Keratinocyte (primary cell): ENCODE measurements around the gene RAPGEF3. TPM values are rescaled to one million over a fixed set of nuclear protein-coding genes. Genes with fewer than 3 reads are reported as not detected.

Source experiments
- DNase-seq: peaks from one replicate; pipeline ENCODE4 v3.0.0-alpha.2; 2011; ENCODE audit warnings: low read depth, missing footprints, low spot score
- FAIRE-seq: peaks from 2 replicates; lab custom pipeline; 2011; peaks lifted over from hg19 to GRCh38; lab: Jason Lieb, UNC
- H2AFZ ChIP-seq: 2 replicates; pipeline ENCODE4 v1.6.0; 2012; ENCODE audit warnings: low read length, control low read depth, inconsistent platforms; ENCODE audit not compliant: control insufficient read depth
- H3K27ac ChIP-seq: 2 replicates; pipeline ENCODE4 v1.5.1; 2011; ENCODE audit warnings: low read length; ENCODE audit not compliant: control insufficient read depth, insufficient read depth
- H3K27me3 ChIP-seq: 3 replicates; pipeline ENCODE4 v1.6.0; 2011; ENCODE audit warnings: low read length; ENCODE audit not compliant: control insufficient read depth, insufficient read depth; ENCODE audit errors: extremely low read depth
- H3K36me3 ChIP-seq, 2 experiments: 2 replicates in 1 of 2; 3 replicates in 1 of 2; pipeline ENCODE4 v1.5.1; 2011; ENCODE audit warnings: low read length in 2 of 2, mild to moderate bottlenecking in 1 of 2; ENCODE audit not compliant: control insufficient read depth in 2 of 2, insufficient read depth in 2 of 2; ENCODE audit errors: extremely low read depth in 1 of 2
- H3K4me1 ChIP-seq: 3 replicates; pipeline ENCODE4 v1.5.1; 2011; ENCODE audit warnings: low read length; ENCODE audit not compliant: control insufficient read depth, insufficient read depth; ENCODE audit errors: extremely low read depth
- H3K4me2 ChIP-seq: 3 replicates; pipeline ENCODE4 v1.6.0; 2011; ENCODE audit warnings: low read depth, low read length; ENCODE audit not compliant: control insufficient read depth, insufficient read depth; ENCODE audit errors: extremely low read depth
- H3K4me3 ChIP-seq, 3 experiments: fragments of 200-600 bp in 1 of 3; sonication (generic) in 1 of 3; 2 replicates in 2 of 3; 3 replicates in 1 of 3; pipeline ENCODE4 v1.5.1; 2011 to 2016; ENCODE audit warnings: low read length in 3 of 3, mild to moderate bottlenecking in 3 of 3, control low read depth in 2 of 3, inconsistent platforms in 1 of 3, low read depth in 1 of 3, mixed read lengths in 1 of 3, mixed run types in 1 of 3, moderate library complexity in 1 of 3; ENCODE audit not compliant: control insufficient read depth in 2 of 3, insufficient read depth in 2 of 3; ENCODE audit errors: extremely low read depth in 1 of 3
- H3K79me2 ChIP-seq: 2 replicates; pipeline ENCODE4 v1.6.0; 2012; ENCODE audit warnings: low read length; ENCODE audit not compliant: control insufficient read depth, insufficient read depth
- H3K9ac ChIP-seq: 3 replicates; pipeline ENCODE4 v1.6.0; 2011; ENCODE audit warnings: low read length; ENCODE audit not compliant: control insufficient read depth, insufficient read depth; ENCODE audit errors: extremely low read depth
- H3K9me1 ChIP-seq: 3 replicates; pipeline ENCODE4 v1.6.0; 2011; ENCODE audit warnings: low read length; ENCODE audit not compliant: control insufficient read depth, insufficient read depth; ENCODE audit errors: extremely low read depth
- H3K9me3 ChIP-seq: 2 replicates; pipeline ENCODE4 v1.5.1; 2012; ENCODE audit warnings: low read depth, low read length; ENCODE audit not compliant: control insufficient read depth
- H4K20me1 ChIP-seq: 3 replicates; pipeline ENCODE4 v1.6.0; 2011; ENCODE audit warnings: low read length; ENCODE audit not compliant: control insufficient read depth, insufficient read depth; ENCODE audit errors: extremely low read depth
- CTCF ChIP-seq, 3 experiments: IDR thresholded peaks in 1 of 3; conservative IDR thresholded peaks in 1 of 3; optimal IDR thresholded peaks in 1 of 3; 2 replicates in 2 of 3; 3 replicates in 1 of 3; pipeline versions ENCODE3 to v1.5.1; 2011; ENCODE audit warnings: low read length in 3 of 3, mild to moderate bottlenecking in 3 of 3, moderate library complexity in 2 of 3, control low read depth in 1 of 3, inconsistent platforms in 1 of 3; ENCODE audit not compliant: insufficient read depth in 2 of 3; ENCODE audit errors: extremely low read depth in 1 of 3
- EZH2 ChIP-seq: IDR thresholded peaks from one replicate; pipeline ENCODE4 v1.6.1; 2012; ENCODE audit warnings: inconsistent platforms, mild to moderate bottlenecking, low read length, moderate library complexity
- dilution Hi-C: fragments of 300-500 bp; cut with MboI; formaldehyde crosslinking; loops from one replicate; pipeline ENCODE4 v1.7.0; 2020; ENCODE audit warnings: low sequenced_read_pairs; ENCODE audit not compliant: extremely low pct_ligation_motif_present
- polyA plus RNA-seq, 5 experiments: library from polyadenylated mRNA; depleted of rRNA in 3 of 5; stranded (reverse) in 3 of 5; stranded (forward) in 1 of 5; unstranded in 1 of 5; fragments of >200 nt; gene quantifications; 1 replicate in 1 of 5; 2 replicates in 3 of 5; 3 replicates in 1 of 5; pipeline versions ENCODE4 v1.2.1 to v1.2.3, GENCODE V29; 2011 to 2012; ENCODE audit warnings: missing spikeins in 2 of 5, low read depth in 1 of 5, low replicate concordance in 1 of 5

The RAPGEF3 gene
- polyA plus RNA-seq, 1 donor (not counting 4 experiments of a cell fraction or from before 2014, with no cell fraction given): 5.1 TPM

- Histone ChIP-seq H3K9me1 (no peaks in the 10 kb centered on the region), H3K4me2 (no peak overlapping the region), H3K36me3 (peaks cover 8 to 23% of the 10 kb centered on the region in 2 experiments), H3K9ac (no peak overlapping the region), H2AFZ (no peak overlapping the region), H3K27me3 (no peaks in the 10 kb centered on the region), H4K20me1 (no peaks in the 10 kb centered on the region), H3K79me2 (no peaks in the 10 kb centered on the region), H3K4me3 (no peak overlapping the region), H3K9me3 (no peaks in the 10 kb centered on the region), H3K27ac (no peak overlapping the region), H3K4me1 (peaks cover 21% of the 10 kb centered on the region)
- dilution Hi-C loops: no loop called here
- no peak for DNase-seq
- TF ChIP-seq EZH2 (no peak), CTCF (optimal IDR thresholded peaks at IDR 0.05 in 1 of 3, IDR thresholded peaks at IDR 0.05 in 1 of 3, conservative IDR thresholded peaks at IDR 0.05 in 1 of 3; ENCODE audit: extremely low read depth in 1 of 3, insufficient read depth in 2 of 3, low read length in 3 of 3) (no peak)
- no peak for FAIRE-seq
Measured at GRCh38 chr12:47745485-47746041, 13.1 kb downstream of the RAPGEF3 start.

GRCh38 chr12:47744778-47745436 is 13.8 kb downstream of the RAPGEF3 start:
- H3K79me2 ChIP-seq: no peaks in the 10 kb centered on the region
- H3K36me3 ChIP-seq: peaks cover 6 to 22% of the 10 kb centered on the region in 2 experiments
- FAIRE-seq: no peak
- peaks cover 21% of the 10 kb centered on the region for H3K4me1 ChIP-seq
- no peak overlapping the region for H3K4me3 ChIP-seq
- no peaks in the 10 kb centered on the region for H3K27me3 ChIP-seq
- H3K9me1 ChIP-seq: no peaks in the 10 kb centered on the region
- no peaks in the 10 kb centered on the region for H4K20me1 ChIP-seq
- H3K9ac ChIP-seq: no peak overlapping the region
- no peak overlapping the region for H3K4me2 ChIP-seq
- no peak overlapping the region for H3K27ac ChIP-seq
- H2AFZ ChIP-seq: no peak overlapping the region
- TF ChIP-seq CTCF (optimal IDR thresholded peaks at IDR 0.05 in 1 of 3, IDR thresholded peaks at IDR 0.05 in 1 of 3, conservative IDR thresholded peaks at IDR 0.05 in 1 of 3; ENCODE audit: extremely low read depth in 1 of 3, insufficient read depth in 2 of 3, low read length in 3 of 3) (no peak), EZH2 (no peak)
- dilution Hi-C loops: no loop called here
- H3K9me3 ChIP-seq: no peaks in the 10 kb centered on the region
- no peak for DNase-seq
